PC-3 (cell line): ENCODE measurements around the gene NDUFA5. TPM values are rescaled to one million over a fixed set of nuclear protein-coding genes. Genes with fewer than 3 reads are reported as not detected.
"Not testable (repeated sequence)": the region's sequence is repeated elsewhere in the genome, so short reads cannot be mapped to it uniquely, and the experiment has no call there.

Source experiments
- ATAC-seq: fragments of 200-7000 bp; cut with Tn5 transposase; 2 replicates; pipeline ENCODE4 v1.9.1; 2020; ENCODE audit warnings: mild to moderate bottlenecking, moderate library complexity
- BruUV-seq: library from RNA; stranded (reverse); fragments of 400-500 nt; replicated peaks from 2 replicates; lab custom pipeline; 2021; lab: Mats Ljungman, UMichigan
- CTCF ChIA-PET: fragments of 300-600 bp; sonication (Branson Sonifier 250); formaldehyde crosslinking; loops from one replicate; lab custom pipeline; 2022; ENCODE audit warnings: antibody characterized with exemption; lab: Charles Lee
- POLR2A ChIA-PET: fragments of 300-600 bp; sonication (Branson Sonifier 250); formaldehyde crosslinking; loops from one replicate; lab custom pipeline; 2022; ENCODE audit warnings: antibody characterized with exemption; ENCODE audit not compliant: unreplicated experiment; lab: Charles Lee
- DNase-seq: peaks from one replicate; pipeline ENCODE4 v3.0.0-alpha.2; 2015
- H2AFZ ChIP-seq: fragments of 300-600 bp; sonication (generic); 2 replicates; pipeline ENCODE4 v1.6.0; 2016; ENCODE audit warnings: antibody characterized with exemption, low read length
- H3F3A ChIP-seq: fragments of 300-600 bp; sonication (generic); one replicate; pipeline ENCODE4 v1.6.0; 2017; ENCODE audit warnings: antibody characterized with exemption, low read length, control low read depth, mild to moderate bottlenecking; ENCODE audit not compliant: unreplicated experiment
- H3K27ac ChIP-seq: fragments of 300-600 bp; sonication (generic); 2 replicates; pipeline ENCODE4 v1.5.1; 2016; ENCODE audit warnings: mild to moderate bottlenecking, low read length
- H3K27me3 ChIP-seq: fragments of 300-600 bp; sonication (generic); 2 replicates; pipeline ENCODE4 v1.6.1; 2016; ENCODE audit warnings: low read length, mixed read lengths
- H3K36me3 ChIP-seq: fragments of 300-600 bp; sonication (generic); 2 replicates; pipeline ENCODE4 v1.6.1; 2016; ENCODE audit warnings: low read depth, mixed run types, low read length, mixed read lengths
- H3K4me1 ChIP-seq: fragments of 300-600 bp; sonication (generic); 2 replicates; pipeline ENCODE4 v1.5.1; 2016; ENCODE audit warnings: low read length; ENCODE audit not compliant: insufficient read depth
- H3K4me2 ChIP-seq: fragments of 300-600 bp; sonication (generic); 2 replicates; pipeline ENCODE4 v1.6.0; 2016; ENCODE audit warnings: low read length
- H3K4me3 ChIP-seq: fragments of 300-600 bp; sonication (generic); 2 replicates; pipeline ENCODE4 v1.5.1; 2016; ENCODE audit warnings: mild to moderate bottlenecking, low read length, mixed read lengths
- H3K79me2 ChIP-seq: fragments of 300-600 bp; sonication (generic); 2 replicates; pipeline ENCODE4 v1.6.1; 2017; ENCODE audit warnings: low read length, mixed read lengths
- H3K9ac ChIP-seq: fragments of 300-600 bp; sonication (generic); 2 replicates; pipeline ENCODE4 v1.6.0; 2016; ENCODE audit warnings: mild to moderate bottlenecking, low read length
- H3K9me2 ChIP-seq: fragments of 300-600 bp; sonication (generic); replicated peaks from 2 replicates; pipeline ENCODE4 v1.6.1; 2016; ENCODE audit warnings: mixed run types, low read length, mixed read lengths
- H3K9me3 ChIP-seq: fragments of 300-600 bp; sonication (generic); 2 replicates; pipeline ENCODE4 v1.6.1; 2016; ENCODE audit warnings: low read length, mixed read lengths
- H4K20me1 ChIP-seq: fragments of 300-600 bp; sonication (generic); 2 replicates; pipeline ENCODE4 v1.6.1; 2016; ENCODE audit warnings: low read length, mixed read lengths
- EZH2 ChIP-seq: fragments of 300-600 bp; sonication (generic); IDR thresholded peaks from one replicate; pipeline ENCODE4 v1.6.1; 2017; ENCODE audit warnings: antibody characterized with exemption, mild to moderate bottlenecking, low read length; ENCODE audit not compliant: unreplicated experiment
- EZH2phosphoT487 ChIP-seq: fragments of 300-600 bp; sonication (generic); IDR thresholded peaks from 2 replicates; pipeline ENCODE4 v1.6.1; 2018; ENCODE audit warnings: mild to moderate bottlenecking, antibody characterized with exemption, low read length, borderline replicate concordance
- intact Hi-C: fragments of 100-400 bp; cut with micrococcal nuclease; formaldehyde crosslinking; loops from 2 replicates; pipeline ENCODE4 v1.9.0; 2023
- total RNA-seq: library from RNA; depleted of rRNA; stranded (reverse); fragments of >200 nt; gene quantifications from 2 replicates; pipeline ENCODE4 v1.2.3, GENCODE V29; 2014
- TF ChIP-seq, protein P1 (sequence below): fragments of 300-600 bp; sonication (generic); conservative IDR thresholded peaks from 2 replicates; pipeline ENCODE4 v1.5.1; 2017; ENCODE audit warnings: antibody characterized with exemption, low read depth, mild to moderate bottlenecking, low read length

Gene NDUFA5
- total RNA-seq, 1 experiment from 2014 or later, result 46.9 TPM

DNA sequence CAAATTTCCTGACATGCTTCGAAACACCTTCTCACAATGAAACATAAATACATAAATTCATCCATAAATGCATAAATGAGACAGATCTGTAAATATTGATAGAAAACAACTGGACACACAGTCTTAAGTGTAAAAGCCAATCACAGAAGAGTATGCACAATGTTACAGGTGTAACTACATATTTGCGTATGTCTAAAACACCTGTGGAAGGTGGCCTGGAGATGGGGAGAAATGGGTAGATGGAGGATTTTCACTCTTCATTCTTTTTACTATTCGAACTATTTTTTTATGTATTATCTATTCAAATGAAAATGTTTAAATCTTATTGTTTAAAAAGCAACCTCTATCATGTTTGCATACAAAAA, 24.1 kb downstream of the NDUFA5 start:
- intact Hi-C loops, result no loop called here
- ChIA-PET CTCF (interaction anchor here (2.5 kb wide), 1 partner anchor 39 kb away, joined by 22 read pairs; no protein-coding TSS in a partner anchor), POLR2A (no interaction called here)
- Histone ChIP-seq H3F3A (no peaks in the 10 kb centered on the region), H3K27me3 (peaks cover 17% of the 10 kb centered on the region), H3K9me2 (no peaks in the 10 kb centered on the region), H3K27ac (no peak overlapping the region), H3K9ac (no peak overlapping the region), H4K20me1 (no peaks in the 10 kb centered on the region), H2AFZ (no peak overlapping the region), H3K79me2 (no peaks in the 10 kb centered on the region), H3K9me3 (no peaks in the 10 kb centered on the region), H3K36me3 (no peaks in the 10 kb centered on the region), H3K4me3 (peak overlapping the region; percentile 73; the same call in 1 of the 2 replicates), H3K4me2 (peak overlapping the region; percentile 86), H3K4me1 (peaks cover 19% of the 10 kb centered on the region)
- TF ChIP-seq, protein P1, sequence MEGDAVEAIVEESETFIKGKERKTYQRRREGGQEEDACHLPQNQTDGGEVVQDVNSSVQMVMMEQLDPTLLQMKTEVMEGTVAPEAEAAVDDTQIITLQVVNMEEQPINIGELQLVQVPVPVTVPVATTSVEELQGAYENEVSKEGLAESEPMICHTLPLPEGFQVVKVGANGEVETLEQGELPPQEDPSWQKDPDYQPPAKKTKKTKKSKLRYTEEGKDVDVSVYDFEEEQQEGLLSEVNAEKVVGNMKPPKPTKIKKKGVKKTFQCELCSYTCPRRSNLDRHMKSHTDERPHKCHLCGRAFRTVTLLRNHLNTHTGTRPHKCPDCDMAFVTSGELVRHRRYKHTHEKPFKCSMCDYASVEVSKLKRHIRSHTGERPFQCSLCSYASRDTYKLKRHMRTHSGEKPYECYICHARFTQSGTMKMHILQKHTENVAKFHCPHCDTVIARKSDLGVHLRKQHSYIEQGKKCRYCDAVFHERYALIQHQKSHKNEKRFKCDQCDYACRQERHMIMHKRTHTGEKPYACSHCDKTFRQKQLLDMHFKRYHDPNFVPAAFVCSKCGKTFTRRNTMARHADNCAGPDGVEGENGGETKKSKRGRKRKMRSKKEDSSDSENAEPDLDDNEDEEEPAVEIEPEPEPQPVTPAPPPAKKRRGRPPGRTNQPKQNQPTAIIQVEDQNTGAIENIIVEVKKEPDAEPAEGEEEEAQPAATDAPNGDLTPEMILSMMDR, result no peak
- TF ChIP-seq EZH2phosphoT487, result no peak
- TF ChIP-seq EZH2, result no peak
- ATAC-seq (no peak), DNase-seq (no peak)
- BruUV-seq, result no TSS peak

DNA sequence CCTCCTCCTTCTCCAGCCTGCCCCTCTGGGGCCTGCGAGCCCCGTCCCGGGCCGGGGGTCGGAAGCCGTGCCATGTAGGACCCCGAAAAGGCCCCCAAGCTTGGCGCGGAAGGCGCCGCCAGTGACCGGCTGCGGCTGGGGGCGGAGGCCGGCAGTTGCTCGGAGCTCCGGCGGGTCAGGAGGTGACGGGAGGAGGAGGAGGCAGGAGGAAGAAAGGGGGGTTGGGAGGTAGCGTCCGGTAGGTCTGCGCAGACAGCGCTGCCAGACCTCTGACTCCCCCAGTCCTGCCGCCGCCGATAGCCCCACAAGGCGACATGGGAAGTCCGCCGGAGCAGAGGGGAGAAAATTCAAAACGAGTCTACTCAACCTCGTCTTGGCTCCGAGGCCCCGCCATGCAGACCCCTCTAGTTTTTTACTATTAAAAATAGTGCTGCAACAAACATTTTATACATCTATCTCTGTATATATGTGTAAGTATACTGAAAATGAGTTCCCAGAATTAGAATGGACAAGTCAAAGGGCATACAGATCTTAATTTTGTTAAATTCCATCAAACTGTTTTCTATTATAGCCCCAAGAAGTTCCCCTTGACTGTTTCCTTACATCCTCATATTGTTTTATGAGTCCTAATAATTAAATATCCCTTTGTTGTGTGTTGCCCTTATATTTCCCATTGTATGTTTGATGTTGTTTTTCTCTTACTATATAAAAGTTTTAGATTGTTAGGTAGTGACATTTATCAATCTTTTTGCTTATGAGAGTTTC, 24.6 kb downstream of the NDUFA5 start:
- 0 out of 2 replicates have a peak overlapping the region, but pooled peaks have one; percentile 38 for H2AFZ ChIP-seq
- H3K9me2 ChIP-seq, H3K9me3 ChIP-seq, POLR2A ChIA-PET, intact Hi-C loops, H3F3A ChIP-seq, H3K36me3 ChIP-seq, H3K79me2 ChIP-seq, H3K9ac ChIP-seq, ATAC-seq, DNase-seq, H4K20me1 ChIP-seq, H3K27ac ChIP-seq: not testable (repeated sequence)
- CTCF ChIA-PET, result interaction anchor here (2.5 kb wide), 1 partner anchor 39 kb away, joined by 22 read pairs; no protein-coding TSS in a partner anchor
- H3K27me3 ChIP-seq, result peaks cover 17% of the 10 kb centered on the region
- TSS peak; percentile 29 for BruUV-seq
- H3K4me2 ChIP-seq, result peak overlapping the region; percentile 53
- H3K4me3 ChIP-seq, result peak overlapping the region; percentile 50
- peaks cover 16% of the 10 kb centered on the region; the same call in 1 of the 2 replicates for H3K4me1 ChIP-seq
- peak; percentile 69 for TF ChIP-seq EZH2

DNA sequence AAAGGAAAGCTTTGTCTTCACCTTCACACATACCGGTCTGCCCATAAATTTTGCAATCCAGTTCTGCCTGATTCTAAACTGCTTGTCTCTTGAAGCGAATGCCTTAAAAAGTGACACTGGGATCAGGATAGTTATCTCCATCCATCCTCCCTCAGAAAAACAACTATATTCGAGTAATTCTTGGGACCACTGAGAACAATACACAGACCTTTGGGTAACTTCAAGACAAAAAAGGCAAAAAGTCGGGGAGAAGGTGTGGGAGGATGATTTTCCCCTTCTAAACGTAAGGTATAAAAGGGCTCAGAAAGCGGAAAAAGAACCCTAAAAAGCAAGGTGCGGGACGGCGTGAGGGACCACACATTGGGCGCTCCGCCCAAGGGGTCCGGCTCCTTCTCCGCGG, 25.3 kb downstream of the NDUFA5 start:
- H3K9ac ChIP-seq, CTCF ChIA-PET, H3K9me2 ChIP-seq, BruUV-seq, H3K79me2 ChIP-seq, DNase-seq, H4K20me1 ChIP-seq, POLR2A ChIA-PET, intact Hi-C loops, H3K9me3 ChIP-seq, H3K36me3 ChIP-seq, ATAC-seq, H3K27ac ChIP-seq, H3F3A ChIP-seq: not testable (repeated sequence)
- peaks cover 17% of the 10 kb centered on the region for H3K27me3 ChIP-seq
- peak overlapping the region; percentile 56; the same call in 1 of the 2 replicates for H3K4me2 ChIP-seq
- peak; percentile 42 for TF ChIP-seq EZH2
- peak overlapping the region; percentile 50; the same call in 1 of the 2 replicates for H3K4me3 ChIP-seq
- H3K4me1 ChIP-seq, result peaks cover 10% of the 10 kb centered on the region; the same call in 1 of the 2 replicates
- peak overlapping the region; percentile 45; the same call in 1 of the 2 replicates for H2AFZ ChIP-seq

DNA sequence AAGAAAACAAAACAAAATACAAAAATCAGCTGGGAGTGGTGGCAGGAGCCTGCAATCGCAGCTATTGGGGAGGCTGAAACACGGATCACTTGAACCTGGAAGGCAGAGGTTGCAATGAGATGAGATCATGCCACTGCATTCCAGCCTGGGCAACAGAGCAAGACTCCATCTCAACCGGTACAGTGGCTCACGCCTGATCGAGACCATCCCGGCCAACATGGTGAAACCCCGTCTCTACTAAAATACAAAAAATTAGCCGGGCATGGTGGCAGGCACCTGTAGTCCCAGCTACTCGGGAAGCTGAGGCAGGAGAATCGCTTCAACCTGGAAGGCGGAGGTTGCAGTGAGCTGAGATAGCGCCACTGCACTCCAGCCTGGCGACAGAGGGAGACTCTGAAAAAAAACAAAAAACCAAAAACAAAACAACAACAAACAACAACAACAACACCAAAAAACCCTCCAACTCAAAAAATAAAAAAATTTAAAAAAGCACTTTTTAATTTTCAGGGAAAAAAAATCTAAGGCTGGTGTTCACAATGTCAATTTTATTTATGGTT, 27.5 kb downstream of the NDUFA5 start:
- H3K9ac ChIP-seq, DNase-seq, H3K4me3 ChIP-seq, H2AFZ ChIP-seq, H3K27ac ChIP-seq, H3K36me3 ChIP-seq, BruUV-seq, H3K79me2 ChIP-seq, H3K9me3 ChIP-seq, ATAC-seq, H3K4me2 ChIP-seq, H3K9me2 ChIP-seq, POLR2A ChIA-PET, H3K4me1 ChIP-seq, CTCF ChIA-PET, H3F3A ChIP-seq, intact Hi-C loops, H4K20me1 ChIP-seq: not testable (repeated sequence)
- H3K27me3 ChIP-seq, result peaks cover 17% of the 10 kb centered on the region
